HG03039 (cell line): Measurements from ENCODE around the gene TDRD12.

ENCODE experiments used
- ATAC-seq: cut with Tn5 transposase; IDR thresholded peaks from one replicate; pipeline ENCODE4 v1.9.1; 2021; ENCODE audit warnings: mild to moderate bottlenecking, moderate library complexity; ENCODE audit not compliant: unreplicated experiment

TDRD12 gene

DNA sequence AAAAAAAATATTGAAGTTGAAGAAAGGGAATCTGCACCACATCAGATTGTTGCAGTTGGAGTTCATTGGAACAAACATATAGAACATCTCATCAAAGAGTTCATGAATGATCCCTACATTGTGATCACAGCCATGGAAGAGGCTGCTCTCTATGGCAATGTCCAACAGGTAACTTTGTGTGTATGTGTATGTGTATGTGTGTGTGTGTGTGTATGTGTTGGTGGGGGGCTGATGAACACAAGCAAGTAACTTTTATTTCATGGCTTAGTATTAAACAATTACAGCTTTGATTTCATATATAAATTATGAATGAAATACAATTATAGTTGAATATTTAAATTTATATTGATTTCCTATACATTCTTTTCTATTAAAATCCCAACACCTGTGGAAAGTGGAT, 80.6 kb downstream of the TDRD12 start:
- ATAC-seq, result no peak

DNA sequence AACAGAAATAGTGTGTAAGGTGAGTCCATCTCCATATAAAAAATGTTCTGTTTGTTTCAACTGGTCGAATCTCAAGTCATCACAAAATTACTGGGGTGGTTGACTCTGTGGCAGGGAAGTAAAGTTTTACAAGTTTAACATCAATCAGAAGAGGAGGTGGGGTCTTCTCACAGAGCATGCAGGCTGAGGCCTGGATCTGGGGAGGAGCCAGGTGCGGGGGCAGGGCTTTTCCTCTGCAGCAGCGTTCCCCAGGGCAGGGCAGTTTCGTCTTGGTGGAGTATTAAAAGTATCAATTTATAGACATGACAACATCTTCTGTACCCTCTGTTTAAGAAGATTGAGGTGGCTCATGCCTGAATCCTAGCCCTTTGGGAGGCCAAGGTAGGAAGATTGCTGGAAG, 81.2 kb downstream of the TDRD12 start:
- ATAC-seq, result no peak

DNA sequence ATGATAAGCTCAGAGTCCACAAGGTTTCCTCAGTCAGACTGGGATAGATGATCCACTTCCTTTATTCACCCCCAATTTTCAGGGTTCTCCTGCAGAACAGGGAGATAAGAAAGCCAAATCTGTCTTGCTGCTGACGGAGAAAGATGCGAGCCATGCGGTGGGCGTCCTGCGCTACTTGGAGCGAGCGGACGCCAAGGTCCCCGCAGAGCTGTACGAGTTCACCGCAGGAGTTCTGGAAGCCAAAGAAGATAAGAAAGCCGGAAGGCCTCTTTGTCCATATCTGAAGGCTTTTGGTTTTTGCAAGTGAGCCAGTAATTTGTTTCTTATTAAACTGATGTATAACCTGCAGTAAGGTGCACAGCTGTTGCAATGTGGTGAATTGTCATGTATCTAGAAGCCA, 83.3 kb downstream of the TDRD12 start:
- no peak for ATAC-seq

DNA sequence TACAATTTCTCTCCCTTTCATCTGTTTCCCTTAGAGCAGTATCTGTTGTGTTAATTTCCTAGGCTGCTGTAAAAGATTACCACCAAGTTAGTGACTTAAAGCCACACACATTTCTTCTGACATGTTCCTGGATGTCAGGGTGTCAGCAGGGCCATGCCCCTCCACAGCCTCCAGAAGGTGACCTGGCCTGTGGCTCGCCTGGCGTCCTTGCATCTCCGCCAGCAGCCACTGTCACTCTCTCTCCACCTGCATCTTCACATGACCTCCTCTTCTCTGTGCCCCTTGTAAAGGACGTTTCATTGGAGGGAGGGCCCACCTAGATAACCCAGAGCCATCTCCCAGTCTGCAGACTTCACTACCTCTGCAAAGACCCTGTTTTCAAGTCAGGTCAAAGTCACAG, 88.7 kb downstream of the TDRD12 start:
- no peak for ATAC-seq

DNA sequence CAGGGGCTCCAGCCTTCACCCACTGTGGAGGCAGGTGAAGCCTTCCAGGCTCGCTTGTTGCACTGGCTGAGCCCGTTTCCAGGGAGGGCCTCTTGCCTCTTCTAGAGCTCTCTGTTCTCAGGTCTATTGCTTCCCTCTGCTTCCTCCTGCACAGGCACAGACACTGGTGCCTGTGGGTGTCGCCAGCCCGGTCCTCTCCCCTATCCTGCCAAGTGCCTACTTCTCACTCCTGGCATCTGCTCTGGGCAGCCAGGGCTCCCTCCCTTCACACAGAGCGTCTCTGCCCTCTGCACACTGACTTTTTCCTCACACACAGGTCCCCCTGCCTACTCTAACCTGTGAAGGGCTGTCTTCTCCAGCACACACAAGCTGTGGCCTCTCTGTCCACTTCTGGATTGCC, 89.7 kb downstream of the TDRD12 start:
- ATAC-seq, result no peak

DNA sequence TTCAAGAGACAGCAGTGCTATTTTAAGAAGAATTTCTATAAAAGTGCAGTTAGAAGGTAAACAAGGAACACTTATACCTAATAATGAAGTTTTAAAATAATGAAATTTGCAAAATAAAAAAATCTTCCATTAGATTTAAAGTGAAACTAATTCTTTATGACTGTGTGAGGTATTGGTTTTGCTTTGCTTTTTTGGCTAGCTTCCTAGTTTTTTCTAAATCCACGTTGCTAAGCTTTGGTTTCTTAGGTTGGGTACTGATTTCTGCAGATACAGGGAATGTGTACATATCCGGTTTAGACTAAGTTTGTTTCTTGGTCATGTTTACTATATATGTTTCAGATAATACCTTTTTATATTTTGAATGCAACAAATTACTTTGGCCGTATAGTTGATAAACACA, 90.2 kb downstream of the TDRD12 start:
- ATAC-seq, result no peak

DNA sequence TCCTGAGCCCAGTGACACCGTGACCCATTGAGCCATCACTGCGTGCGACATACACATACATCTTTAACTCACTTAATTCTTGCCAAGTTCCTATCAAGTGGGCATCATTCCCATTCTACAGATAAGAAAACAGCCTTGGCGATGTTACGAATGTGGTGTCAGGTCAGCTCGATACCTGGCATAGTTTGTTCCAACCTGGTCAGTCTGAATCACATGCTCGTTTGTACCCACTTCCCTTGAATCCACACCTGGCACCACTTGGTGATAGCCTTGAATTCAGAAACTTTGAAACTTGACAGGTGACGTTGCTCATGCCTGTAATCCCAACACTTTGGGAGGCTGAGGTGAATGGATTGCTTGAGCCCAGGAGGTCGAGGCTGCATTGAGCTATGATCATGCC, 90.9 kb downstream of the TDRD12 start:
- ATAC-seq, result no peak

DNA sequence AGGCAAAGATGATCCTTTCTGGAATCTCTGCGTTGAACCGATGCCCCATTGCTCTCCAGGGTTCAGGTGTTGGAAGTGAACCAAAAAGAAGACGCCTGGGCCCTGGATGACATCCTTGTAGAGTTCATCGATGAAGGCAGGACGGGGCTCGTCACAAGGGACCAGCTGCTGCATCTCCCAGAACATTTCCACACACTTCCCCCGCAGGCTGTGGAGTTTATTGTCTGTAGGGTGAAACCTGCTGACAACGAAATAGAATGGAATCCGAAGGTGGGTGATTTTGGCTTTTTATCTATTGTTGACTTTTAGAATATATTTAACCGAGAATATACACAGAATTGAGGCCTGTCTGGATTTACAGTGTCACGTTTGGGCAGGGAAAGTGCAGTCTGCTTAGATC, 91.6 kb downstream of the TDRD12 start:
- ATAC-seq, result no peak

DNA sequence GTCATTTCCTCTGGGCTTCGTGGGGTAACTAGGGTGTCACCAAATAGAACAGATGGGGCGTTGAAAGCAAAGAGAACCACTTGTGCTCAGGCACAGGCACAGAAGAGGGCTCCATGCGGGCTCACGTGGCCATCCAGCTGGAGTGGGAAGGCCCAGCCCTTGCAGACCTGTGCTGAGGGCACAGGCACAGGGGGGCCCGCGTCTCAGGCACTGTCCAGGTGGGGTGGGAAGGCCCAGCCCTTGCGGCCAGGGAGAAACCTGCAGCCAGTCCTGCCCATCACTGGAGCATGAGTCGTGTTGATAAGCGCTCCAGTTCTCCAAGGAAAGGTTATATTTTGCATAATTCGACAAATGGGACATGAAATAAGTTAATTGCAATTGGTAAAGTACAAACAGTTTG, 92.5 kb downstream of the TDRD12 start:
- ATAC-seq, result no peak

DNA sequence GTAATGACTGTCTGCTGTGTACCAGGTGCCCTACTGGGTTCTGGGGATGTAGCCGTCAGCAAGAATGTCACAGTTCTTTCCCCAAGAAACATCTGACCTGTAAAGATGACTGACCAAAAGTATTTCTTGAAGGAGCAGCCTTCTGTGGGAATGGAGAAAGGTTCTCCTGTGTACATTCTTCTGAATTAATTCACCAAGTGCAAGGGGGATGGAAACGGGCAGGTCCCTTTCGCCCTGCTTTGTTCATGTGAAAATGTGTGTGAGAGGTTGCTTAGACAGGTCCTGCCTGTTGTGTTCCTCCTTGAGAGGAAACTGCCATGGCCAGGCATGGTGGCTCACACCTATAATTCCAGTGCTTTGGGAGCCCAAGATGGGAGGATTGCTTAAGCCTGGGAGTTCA, 93.0 kb downstream of the TDRD12 start:
- no peak for ATAC-seq

DNA sequence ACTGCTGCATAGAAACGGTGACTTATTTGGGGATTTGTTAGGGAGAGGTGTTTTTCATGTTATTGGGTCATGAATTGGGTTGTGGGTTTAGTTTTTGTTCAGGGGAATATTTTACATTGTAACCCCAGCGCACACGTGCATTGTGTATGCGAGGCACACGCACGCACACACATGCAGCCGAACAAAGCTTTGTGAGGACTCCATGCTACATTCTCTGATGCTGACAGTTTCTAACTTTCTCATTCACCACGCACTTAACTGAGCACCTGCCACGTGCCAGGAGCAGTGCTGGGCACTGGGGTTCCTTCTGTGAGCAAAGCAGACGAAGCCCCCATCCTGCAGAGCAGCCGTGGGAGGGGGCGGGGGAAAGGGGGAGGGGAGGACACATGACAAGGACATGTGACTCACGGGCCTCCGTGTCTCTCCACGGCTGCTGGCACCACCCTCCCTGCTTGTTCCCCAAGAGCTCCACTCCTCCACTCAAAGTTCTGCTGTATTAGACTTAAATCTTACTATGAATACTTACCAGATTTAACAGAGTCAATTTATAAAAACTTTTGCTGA, 94.4 kb downstream of the TDRD12 start:
- ATAC-seq, result no peak

DNA sequence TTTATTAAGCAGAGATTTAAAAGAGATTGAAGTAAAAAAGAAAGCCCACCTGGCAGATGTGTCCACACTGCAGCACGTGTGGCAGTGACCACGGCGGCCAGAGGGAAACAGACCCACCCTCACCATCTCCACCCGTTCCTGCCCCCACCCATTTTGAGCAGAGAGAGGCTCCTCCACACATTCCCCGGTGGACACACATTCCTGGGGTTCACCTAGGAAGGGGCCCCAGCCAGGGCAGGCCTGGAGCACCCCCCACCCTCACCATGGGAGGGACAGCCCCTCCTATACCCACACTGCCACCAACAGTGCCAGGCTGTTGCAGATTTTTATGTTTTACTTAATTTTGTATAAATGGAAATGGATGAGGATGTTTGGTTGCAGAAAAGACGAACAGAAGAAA, 95.1 kb downstream of the TDRD12 start:
- no peak for ATAC-seq

DNA sequence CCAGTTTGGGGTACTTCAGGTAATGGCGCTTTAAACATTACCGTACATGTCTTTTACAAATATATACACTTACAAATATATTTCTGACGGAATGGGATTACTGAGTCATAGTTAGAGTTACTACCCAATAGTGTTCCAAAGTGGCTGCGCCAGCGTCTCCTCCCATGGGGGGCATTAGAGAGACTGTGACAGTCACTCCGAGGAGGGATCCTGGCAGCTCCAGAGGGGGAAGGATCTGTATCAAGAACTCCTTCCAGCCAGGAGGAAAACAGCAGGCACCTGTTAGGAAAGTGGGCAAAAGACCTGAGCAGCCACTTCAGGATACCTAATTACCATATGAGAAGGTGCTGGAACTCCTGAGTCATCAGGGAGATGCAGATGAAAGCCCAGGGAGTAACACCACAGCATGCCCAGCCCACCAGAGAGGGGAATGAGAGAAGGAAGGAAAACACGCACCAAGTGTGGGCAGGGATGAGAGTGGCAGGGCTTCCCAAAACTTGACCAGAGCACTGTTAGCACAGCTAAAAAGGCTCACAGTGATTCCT, 97.1 kb downstream of the TDRD12 start:
- ATAC-seq, result no peak

DNA sequence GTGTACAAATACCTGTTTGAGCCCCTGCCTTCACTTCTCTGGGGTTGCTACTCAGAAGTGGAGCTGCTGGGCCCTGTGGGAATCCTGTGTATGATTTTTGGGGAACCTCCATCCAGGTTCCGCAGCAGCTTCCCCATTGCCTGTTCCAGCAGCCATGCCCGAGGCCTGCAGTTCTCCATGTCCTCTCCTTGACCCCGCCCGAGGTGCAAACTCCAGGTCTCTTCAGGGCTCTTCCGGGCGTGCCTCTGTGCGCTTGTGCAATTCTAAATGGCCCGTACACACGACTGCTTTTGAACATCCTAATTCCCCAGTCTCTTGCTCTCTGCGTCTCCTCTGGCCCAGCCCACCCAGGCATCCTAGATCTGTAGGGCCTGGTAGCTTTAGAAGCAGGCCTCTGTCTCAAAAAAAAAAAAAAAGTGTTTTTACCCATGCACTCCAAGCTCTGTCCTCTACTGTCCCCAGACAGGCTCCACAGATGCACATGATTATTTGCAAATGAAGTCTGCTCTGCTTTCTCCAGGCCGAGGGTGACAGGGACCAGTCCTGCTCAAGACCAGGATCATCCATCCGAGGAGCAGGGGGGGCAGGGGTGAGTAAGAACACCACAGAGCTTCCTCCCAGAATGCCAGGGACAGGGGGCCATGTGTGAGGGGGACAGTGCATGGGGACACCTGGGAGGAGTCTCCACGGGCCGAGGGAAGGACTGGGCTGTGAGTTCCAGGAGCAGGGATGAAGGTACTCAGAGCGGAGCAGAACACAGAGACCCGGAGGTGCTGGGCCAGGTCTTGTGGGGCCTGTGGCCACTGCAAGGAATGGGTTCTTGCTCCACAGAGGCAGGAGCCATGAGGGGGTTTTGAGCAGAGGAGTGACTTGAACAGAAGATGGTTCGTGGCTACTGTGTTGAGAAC, 98.3 kb downstream of the TDRD12 start:
- ATAC-seq, result no peak

DNA sequence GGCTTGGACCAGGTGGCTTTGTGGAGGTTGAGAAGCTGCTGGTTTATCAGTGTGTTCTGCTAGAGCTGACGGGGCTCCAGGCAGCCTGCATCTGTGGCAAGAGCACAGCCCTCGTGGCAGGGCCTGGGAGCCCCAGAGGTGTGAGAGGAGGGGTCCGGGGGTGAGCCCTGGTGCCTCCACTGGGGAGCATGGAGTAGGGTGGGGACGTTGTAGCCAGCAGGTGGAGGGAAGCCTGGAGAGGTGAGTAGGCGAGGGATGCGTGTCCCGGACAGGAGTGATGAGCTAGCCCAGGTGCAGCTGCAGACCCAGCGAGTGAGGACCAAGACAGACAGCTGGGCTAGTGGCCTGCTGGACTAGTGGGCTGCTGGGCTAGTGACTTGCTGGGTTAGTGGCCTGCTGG, 99.0 kb downstream of the TDRD12 start:
- no peak for ATAC-seq

DNA sequence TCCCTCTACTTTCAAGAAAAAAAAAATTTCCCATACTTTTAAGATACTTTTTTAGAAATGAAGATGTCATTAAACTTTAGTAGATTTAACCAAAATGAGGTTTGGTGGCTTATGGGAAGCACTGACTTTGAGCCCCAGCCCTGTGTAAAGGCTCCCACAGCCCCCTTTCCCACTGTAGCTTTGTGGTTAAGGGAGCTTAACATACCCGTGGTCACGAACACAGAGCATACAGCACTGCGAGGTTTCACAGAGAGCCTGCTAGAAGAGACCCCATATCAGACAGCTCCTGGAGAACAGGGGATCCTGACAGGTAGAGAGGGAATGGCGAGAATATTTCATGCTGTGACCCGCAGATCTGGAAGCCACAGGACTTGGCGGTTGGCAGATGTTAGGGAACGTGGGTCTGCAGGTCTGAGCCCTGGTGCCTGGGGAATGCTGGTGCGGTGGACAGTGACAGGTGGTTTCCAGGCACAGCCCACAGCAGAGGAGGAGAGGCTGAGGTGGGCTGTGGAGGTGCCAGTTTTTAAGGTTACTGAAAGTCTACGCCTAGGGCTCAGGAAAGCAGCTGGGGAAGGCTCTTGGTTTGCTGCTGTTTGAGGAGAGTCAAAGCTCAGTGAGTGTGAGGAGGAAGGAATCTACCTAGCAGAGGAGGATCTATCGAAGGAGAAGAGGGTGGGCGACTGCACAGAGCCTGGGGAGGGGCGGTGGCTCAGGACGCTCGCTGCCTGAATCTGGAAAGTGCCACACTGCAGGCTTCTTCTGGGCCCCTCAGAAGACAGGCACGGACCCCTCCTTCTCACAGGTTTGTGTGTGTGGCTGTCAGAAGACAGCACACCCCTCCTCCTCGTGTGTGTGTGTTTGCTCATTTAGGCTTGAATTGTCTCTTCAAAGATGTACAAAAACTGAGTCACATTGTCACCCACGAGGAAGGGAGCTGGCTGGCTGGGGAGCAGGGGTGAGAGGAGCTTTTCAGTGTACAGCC, 100.1 kb downstream of the TDRD12 start:
- no peak for ATAC-seq

DNA sequence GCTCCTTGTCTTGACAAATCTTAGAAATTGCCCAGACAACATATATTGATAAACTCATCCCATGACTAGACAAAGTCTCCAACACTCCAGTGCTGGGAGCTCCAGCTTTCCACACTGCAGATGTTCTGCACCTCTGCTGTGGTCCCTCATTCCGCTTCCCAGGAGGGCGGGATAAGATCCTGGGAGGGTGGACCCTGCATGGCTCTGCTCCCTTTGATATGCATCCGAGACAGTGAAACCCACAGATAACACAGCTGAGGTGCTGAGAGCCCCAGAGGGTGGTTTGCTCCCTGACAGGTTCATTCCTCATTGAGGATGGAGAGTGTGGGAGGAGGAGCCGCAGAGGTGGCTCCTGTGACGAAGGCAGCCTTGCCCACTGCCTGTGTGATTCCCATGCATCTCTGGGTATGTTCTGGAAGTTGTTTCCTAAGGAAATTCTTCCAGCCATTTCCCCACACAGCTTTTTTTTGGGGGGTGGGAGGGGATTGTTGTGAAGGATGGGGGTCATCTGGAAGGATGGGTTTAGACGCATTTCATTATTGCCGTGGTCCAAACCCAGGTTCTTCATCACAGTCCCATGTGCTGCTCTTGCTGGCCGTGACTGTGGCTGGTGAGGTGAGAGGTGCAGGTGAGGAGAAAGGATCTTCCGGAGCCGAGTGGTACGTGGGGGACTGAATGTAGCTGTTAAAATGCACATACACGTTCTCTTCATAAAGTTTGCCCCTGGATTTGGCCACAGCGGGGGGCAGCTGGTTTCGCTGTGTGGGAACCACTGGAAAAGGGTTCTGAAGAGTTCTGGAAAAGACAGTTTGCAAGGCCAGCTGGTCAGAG, 103.6 kb downstream of the TDRD12 start:
- no peak for ATAC-seq

DNA sequence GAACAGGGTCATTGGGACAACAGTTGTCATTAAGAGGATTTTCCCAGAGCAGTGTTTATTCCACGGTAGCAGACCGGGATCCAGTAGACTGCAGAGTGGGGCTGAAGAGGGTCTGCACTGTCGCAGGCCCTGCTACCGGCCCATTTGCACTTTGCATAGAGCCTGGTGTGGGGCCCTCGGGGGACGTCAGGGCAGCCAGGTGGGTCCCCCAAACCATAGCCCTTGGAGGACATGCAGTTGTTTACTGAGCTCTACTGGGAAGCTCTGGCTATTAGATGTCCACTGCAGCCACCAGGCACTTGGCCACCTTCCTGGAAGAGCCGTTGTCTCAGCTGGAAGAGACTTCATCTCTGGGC, 104.2 kb downstream of the TDRD12 start:
- ATAC-seq, result no peak

DNA sequence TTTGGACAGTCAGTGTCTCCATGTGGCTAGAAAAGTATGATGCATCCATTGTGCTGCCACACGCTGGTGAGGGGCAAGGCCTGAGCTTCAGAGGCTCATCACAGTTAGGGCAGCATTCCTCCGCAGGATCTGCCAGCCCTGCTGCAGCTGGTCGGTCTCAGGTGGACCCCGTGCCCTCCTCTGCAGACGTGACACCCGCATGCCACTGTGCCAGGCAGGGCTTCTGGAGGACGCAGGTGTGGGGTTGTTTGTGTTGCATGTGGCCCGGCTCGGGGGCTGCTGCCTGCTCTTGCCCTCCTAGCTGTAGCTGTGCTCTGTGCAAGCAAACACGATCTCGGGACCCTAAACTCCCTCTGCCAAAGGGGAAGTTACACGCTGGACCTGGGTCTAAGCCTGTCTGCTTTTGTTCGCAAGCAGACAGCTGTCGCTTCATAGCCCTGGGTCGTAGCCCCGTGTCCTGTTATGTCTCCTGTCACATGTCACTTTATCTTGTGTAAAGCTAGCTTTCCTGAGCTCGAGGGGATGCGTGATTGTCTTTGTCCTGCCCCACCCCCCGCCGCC, 104.7 kb downstream of the TDRD12 start:
- ATAC-seq, result no peak
